H1 (cell line): ENCODE results near the gene NHLH2. TPM values are rescaled to one million over a fixed set of nuclear protein-coding genes. Genes with fewer than 3 reads are reported as not detected.
A peak's percentile ranks its signal among the peaks of the same experiment; 100 is the strongest.

Source experiments
- CTCF ChIA-PET: fragments of 300-600 bp; sonication (Branson Sonifier 250); formaldehyde crosslinking; loops from one replicate; lab custom pipeline; 2021; ENCODE audit not compliant: partially characterized antibody; lab: Charles Lee
- POLR2A ChIA-PET: fragments of 300-600 bp; sonication (Branson Sonifier 250); formaldehyde crosslinking; loops from one replicate; lab custom pipeline; 2021; ENCODE audit warnings: inconsistent platforms; ENCODE audit not compliant: partially characterized antibody; lab: Charles Lee
- DNase-seq, 2 experiments: peaks; one replicate each; pipeline versions ENCODE4 v3.0.0 to v3.0.0-alpha.2; 2010 to 2022; ENCODE audit warnings: low spot score in 2 of 2, low read depth in 1 of 2, mixed read lengths in 1 of 2
- FAIRE-seq: peaks from 2 replicates; lab custom pipeline; 2011; peaks lifted over from hg19 to GRCh38; lab: Jason Lieb, UNC
- H2AFZ ChIP-seq: 2 replicates; pipeline ENCODE4 v1.8.1; 2012; ENCODE audit warnings: low read length, inconsistent platforms
- H2AK5ac ChIP-seq: 2 replicates; pipeline ENCODE4 v1.6.1; 2013; ENCODE audit warnings: low read depth, low read length
- H2BK120ac ChIP-seq: replicated peaks from 2 replicates; pipeline ENCODE3; 2013; ENCODE audit warnings: low read depth, low read length, inconsistent platforms
- H2BK12ac ChIP-seq: 2 replicates; pipeline ENCODE4 v1.6.1; 2013; ENCODE audit warnings: low read depth, low read length
- H2BK15ac ChIP-seq: 2 replicates; pipeline ENCODE4 v1.6.1; 2013; ENCODE audit warnings: low read length
- H2BK20ac ChIP-seq: 2 replicates; pipeline ENCODE4 v1.6.1; 2013; ENCODE audit warnings: low read length
- H2BK5ac ChIP-seq: 2 replicates; pipeline ENCODE4 v1.6.1; 2013; ENCODE audit warnings: low read depth, low read length
- H3K14ac ChIP-seq: 2 replicates; pipeline ENCODE4 v1.6.1; 2013; ENCODE audit warnings: inconsistent platforms; ENCODE audit not compliant: insufficient read length
- H3K18ac ChIP-seq: 2 replicates; pipeline ENCODE4 v1.6.1; 2013; ENCODE audit warnings: low read length; ENCODE audit errors: extremely low read depth
- H3K23ac ChIP-seq: 2 replicates; pipeline ENCODE4 v1.6.1; 2013; ENCODE audit warnings: inconsistent platforms; ENCODE audit not compliant: insufficient read length
- H3K23me2 ChIP-seq: 2 replicates; pipeline ENCODE4 v1.6.1; 2013; ENCODE audit warnings: low read depth, low read length
- H3K27ac ChIP-seq: 2 replicates; pipeline ENCODE4 v1.6.1; 2011; ENCODE audit warnings: low read depth, low read length, inconsistent platforms
- H3K27me3 ChIP-seq, 4 experiments: replicated peaks in 1 of 4; 1 replicate in 1 of 4; 2 replicates in 3 of 4; pipeline versions ENCODE4 v1.6.1 to v1.8.1; 2011 to 2013; ENCODE audit warnings: low read length in 3 of 4, mild to moderate bottlenecking in 3 of 4, inconsistent platforms in 2 of 4, mixed read lengths in 2 of 4, moderate library complexity in 1 of 4; ENCODE audit not compliant: control insufficient read depth in 3 of 4, insufficient read depth in 3 of 4; ENCODE audit errors: extremely low read depth in 1 of 4
- H3K36me3 ChIP-seq, 4 experiments: 2 replicates each; pipeline versions ENCODE4 v1.6.1 to v1.8.1; 2011 to 2013; ENCODE audit warnings: mild to moderate bottlenecking in 4 of 4, low read length in 3 of 4, moderate library complexity in 2 of 4, control low read depth in 1 of 4, inconsistent platforms in 1 of 4; ENCODE audit not compliant: insufficient read depth in 4 of 4, control insufficient read depth in 2 of 4
- H3K4ac ChIP-seq: replicated peaks from 2 replicates; pipeline ENCODE3; 2013; ENCODE audit warnings: low read length, low read depth, mixed read lengths, inconsistent platforms; ENCODE audit not compliant: insufficient read length
- H3K4me1 ChIP-seq, 4 experiments: replicated peaks in 1 of 4; 1 replicate in 1 of 4; 2 replicates in 3 of 4; pipeline versions ENCODE4 v1.6.1 to v1.8.1; 2011 to 2013; ENCODE audit warnings: low read length in 3 of 4, inconsistent platforms in 2 of 4, mixed read lengths in 1 of 4; ENCODE audit not compliant: insufficient read depth in 4 of 4, control insufficient read depth in 3 of 4
- H3K4me2 ChIP-seq, 2 experiments: 2 replicates each; pipeline versions ENCODE4 v1.6.1 to v1.8.1; 2011 to 2013; ENCODE audit warnings: low read depth in 2 of 2, low read length in 2 of 2, control low read depth in 1 of 2, inconsistent platforms in 1 of 2, mild to moderate bottlenecking in 1 of 2; ENCODE audit not compliant: insufficient read depth in 1 of 2
- H3K4me3 ChIP-seq, 4 experiments: fragments of 200-600, 300-600 bp in 1 of 4; sonication (generic), shearing (Covaris generic), sonication (Bioruptor Twin) in 1 of 4; 2 replicates each; pipeline versions ENCODE4 v1.5.1 to v1.8.1; 2011 to 2016; ENCODE audit warnings: low read length in 4 of 4, low read depth in 3 of 4, control low read depth in 2 of 4, inconsistent platforms in 2 of 4, mild to moderate bottlenecking in 2 of 4, mixed read lengths in 1 of 4, moderate library complexity in 1 of 4; ENCODE audit not compliant: insufficient read depth in 2 of 4; ENCODE audit errors: extremely low read depth in 1 of 4
- H3K56ac ChIP-seq: replicated peaks from 2 replicates; pipeline ENCODE3; 2013; ENCODE audit warnings: low read depth, mild to moderate bottlenecking, mixed read lengths, low read length, inconsistent platforms; ENCODE audit not compliant: insufficient read length
- H3K79me1 ChIP-seq: 2 replicates; pipeline ENCODE4 v1.6.1; 2013; ENCODE audit warnings: low read depth, low read length, control low read depth
- H3K79me2 ChIP-seq, 2 experiments: 2 replicates each; pipeline versions ENCODE4 v1.6.1 to v1.8.1; 2012 to 2013; ENCODE audit warnings: low read length in 2 of 2, mild to moderate bottlenecking in 2 of 2, inconsistent platforms in 1 of 2; ENCODE audit not compliant: insufficient read depth in 2 of 2, control insufficient read depth in 1 of 2
- H3K9ac ChIP-seq, 4 experiments: replicated peaks in 1 of 4; 1 replicate in 1 of 4; 2 replicates in 3 of 4; pipeline versions ENCODE4 v1.6.1 to v1.8.1; 2011 to 2013; ENCODE audit warnings: low read depth in 3 of 4, low read length in 3 of 4, control low read depth in 2 of 4, mild to moderate bottlenecking in 2 of 4, moderate library complexity in 2 of 4, inconsistent platforms in 1 of 4; ENCODE audit errors: extremely low read depth in 1 of 4
- H3K9me3 ChIP-seq, 2 experiments: 2 replicates each; pipeline versions ENCODE4 v1.6.1 to v1.8.1; 2012 to 2013; ENCODE audit warnings: mild to moderate bottlenecking in 2 of 2, moderate library complexity in 2 of 2, control low read depth in 1 of 2, inconsistent platforms in 1 of 2, low read depth in 1 of 2, low read length in 1 of 2, mixed read lengths in 1 of 2; ENCODE audit not compliant: insufficient read depth in 2 of 2
- H4K20me1 ChIP-seq, 2 experiments: replicated peaks in 1 of 2; 2 replicates each; pipeline versions ENCODE3 to v1.8.1; 2011 to 2013; ENCODE audit warnings: inconsistent platforms in 2 of 2, low read length in 2 of 2, mild to moderate bottlenecking in 1 of 2; ENCODE audit not compliant: insufficient read depth in 2 of 2, control insufficient read depth in 1 of 2
- H4K5ac ChIP-seq: 2 replicates; pipeline ENCODE4 v1.6.1; 2013; ENCODE audit warnings: low read length, low read depth, mixed read lengths, inconsistent platforms; ENCODE audit not compliant: insufficient read length
- H4K8ac ChIP-seq: 2 replicates; pipeline ENCODE4 v1.8.0; 2013; ENCODE audit warnings: mild to moderate bottlenecking, moderate library complexity, low read length, inconsistent platforms; ENCODE audit not compliant: insufficient read depth; ENCODE audit errors: extremely low read depth
- H4K91ac ChIP-seq: replicated peaks from 2 replicates; pipeline ENCODE3; 2013; ENCODE audit warnings: low read length, mixed read lengths, inconsistent platforms; ENCODE audit not compliant: insufficient read length
- BACH1 ChIP-seq: IDR thresholded peaks from 2 replicates; pipeline ENCODE4 v1.6.1; 2012; ENCODE audit warnings: low read length, improper control_type of control experiment
- BRCA1 ChIP-seq: IDR thresholded peaks from 2 replicates; pipeline ENCODE4 v1.6.1; 2012; ENCODE audit warnings: low read depth, low read length, improper control_type of control experiment
- CREB1 ChIP-seq: IDR thresholded peaks from 2 replicates; pipeline ENCODE4 v1.6.1; 2012; ENCODE audit warnings: inconsistent platforms
- EP300 ChIP-seq, 2 experiments: IDR thresholded peaks; 1 replicate in 1 of 2; 2 replicates in 1 of 2; pipeline ENCODE4 v1.6.1; 2011 to 2012; ENCODE audit warnings: low read depth in 2 of 2, low read length in 2 of 2, mild to moderate bottlenecking in 2 of 2, borderline replicate concordance in 1 of 2, inconsistent platforms in 1 of 2, moderate library complexity in 1 of 2
- EZH2 ChIP-seq: fragments of 200-600 bp; sonication (generic); IDR thresholded peaks from 2 replicates; pipeline ENCODE4 v1.7.1; 2012; ENCODE audit warnings: low read depth, mild to moderate bottlenecking, moderate library complexity, low read length, inconsistent platforms; ENCODE audit not compliant: severe bottlenecking
- GTF2F1 ChIP-seq: IDR thresholded peaks from 2 replicates; pipeline ENCODE4 v1.6.1; 2012; ENCODE audit warnings: low read depth, low read length, improper control_type of control experiment, borderline replicate concordance
- POLR2A ChIP-seq, 2 experiments: IDR thresholded peaks; 1 replicate in 1 of 2; 2 replicates in 1 of 2; pipeline ENCODE4 v1.6.1; 2011; ENCODE audit warnings: low read depth in 2 of 2, low read length in 2 of 2, mild to moderate bottlenecking in 2 of 2; ENCODE audit errors: control extremely low read depth in 1 of 2
- SIN3A ChIP-seq, 2 experiments: IDR thresholded peaks in 1 of 2; conservative IDR thresholded peaks in 1 of 2; 2 replicates each; pipeline ENCODE4 v1.6.1; 2011 to 2012; ENCODE audit warnings: low read length in 2 of 2, improper control_type of control experiment in 1 of 2, low read depth in 1 of 2, mild to moderate bottlenecking in 1 of 2
- TAF7 ChIP-seq: optimal IDR thresholded peaks from 2 replicates; pipeline ENCODE3; 2011; ENCODE audit warnings: low read depth, mild to moderate bottlenecking, inconsistent platforms, low read length, moderate library complexity, borderline replicate concordance
- YY1 ChIP-seq: IDR thresholded peaks from 2 replicates; pipeline ENCODE4 v1.6.1; 2011; ENCODE audit warnings: low read depth, mild to moderate bottlenecking, low read length
- WGBS, 2 experiments: shearing (Covaris generic) in 1 of 2; methylation state at CpG; one replicate each; pipeline versions ENCODE4 v1.1.6 to v1.1.7; 2013 to 2015; ENCODE audit warnings: low lambda C conversion rate in 2 of 2, mixed read lengths in 2 of 2, inconsistent platforms in 1 of 2, low coverage in 1 of 2, missing lambda C conversion rate in 1 of 2; ENCODE audit not compliant: insufficient replicate concordance in 2 of 2, insufficient coverage in 1 of 2, insufficient read length in 1 of 2; ENCODE audit errors: extremely low coverage in 1 of 2, missing lambda C conversion rate in 1 of 2; 5-methylcytosine and 5-hydroxymethylcytosine counted together
- polyA plus RNA-seq, 7 experiments: library from polyadenylated mRNA; depleted of rRNA in 3 of 7; stranded (reverse) in 5 of 7; unstranded in 2 of 7; fragments of >200 nt in 5 of 7; fragments of 200-250 nt in 2 of 7; gene quantifications; 1 replicate in 5 of 7; 2 replicates in 1 of 7; 4 replicates in 1 of 7; pipeline versions ENCODE4 v1.2.1 to v1.2.3, GENCODE V29; 2011 to 2013; ENCODE audit warnings: missing spikeins in 2 of 7, mixed read lengths in 2 of 7
- total RNA-seq: library from RNA; stranded (reverse); fragmentation: NEBNext Ultra II Directional; extraction: Animal tissue kit (Norgen Biotek cat#: 25700); gene quantifications from 2 replicates; pipeline ENCODE4 v1.2.1, GENCODE V29; 2021

Gene NHLH2
- total and polyA plus RNA-seq, 2 of the 8 experiments (the other 6 are each of a cell fraction or from before 2014, with no cell fraction given), result 0.92 to 1.1 TPM

GRCh38 chr1:115796036-115796435 lies 44.9 kb downstream of the NHLH2 start:
- POLR2A ChIA-PET, result no interaction called here
- Histone ChIP-seq H3K9ac (no peak overlapping the region), H2BK5ac (no peak overlapping the region), H4K8ac (no peak overlapping the region), H4K20me1 (no peaks in the 10 kb centered on the region), H2BK15ac (no peak overlapping the region), H2BK120ac (no peak overlapping the region), H3K23ac (no peak overlapping the region), H3K27me3 (no peaks in the 10 kb centered on the region), H4K5ac (no peak overlapping the region), H3K4me1 (peaks cover 0 to 6% (median 3%) of the 10 kb centered on the region in 4 experiments; a peak in 2 of 7 replicates), H4K91ac (no peak overlapping the region), H2BK20ac (no peak overlapping the region; the same call in 1 of the 2 replicates), H3K9me3 (no peaks in the 10 kb centered on the region), H3K23me2 (no peaks in the 10 kb centered on the region), H3K27ac (no peak overlapping the region), H3K14ac (no peak overlapping the region), H3K4me2 (no peak overlapping the region), H3K56ac (no peak overlapping the region), H3K4me3 (no peak overlapping the region), H2AK5ac (no peak overlapping the region), H3K18ac (peak overlapping the region; percentile 20; the same call in 1 of the 2 replicates), H3K79me1 (no peaks in the 10 kb centered on the region), H3K4ac (no peak overlapping the region), H3K79me2 (no peaks in the 10 kb centered on the region), H2BK12ac (no peak overlapping the region), H2AFZ (no peak overlapping the region), H3K36me3 (no peaks in the 10 kb centered on the region)
- no peak for FAIRE-seq
- no peak for DNase-seq
- 85% methylated on average over 6 of the region's 6 CpGs; no CpG with 5 or more reads in 1 of the 2 experiments for WGBS, 2 experiments
- CTCF ChIA-PET, result no interaction called here
- TF ChIP-seq GTF2F1, result no peak
- no peak for TF ChIP-seq EZH2
- no peak for TF ChIP-seq POLR2A (IDR thresholded peaks at IDR 0.05; ENCODE audit: control extremely low read depth in 1 of 2, low read depth in 2 of 2, low read length in 2 of 2)
- TF ChIP-seq YY1, result no peak
- no peak for TF ChIP-seq BACH1
- no peak for TF ChIP-seq TAF7
- no peak for TF ChIP-seq CREB1
- TF ChIP-seq SIN3A (conservative IDR thresholded peaks at IDR 0.05 in 1 of 2, IDR thresholded peaks at IDR 0.05 in 1 of 2; ENCODE audit: low read depth in 1 of 2, low read length in 2 of 2), result no peak
- no peak for TF ChIP-seq EP300 (IDR thresholded peaks at IDR 0.05; ENCODE audit: borderline replicate concordance in 1 of 2, low read depth in 2 of 2, low read length in 2 of 2)
- TF ChIP-seq BRCA1, result no peak
